ENCODE results near the gene SENP3. TPM values are rescaled to one million over a fixed set of nuclear protein-coding genes. Genes with fewer than 3 reads are reported as not detected.

SENP3 gene
- total RNA-seq (61.1 and 71.2 TPM in 2 replicates), polyA plus RNA-seq (33.7 and 35.4 TPM in 2 replicates)

- Histone ChIP-seq H3K4me2 (peak within 1 kb of the TSS; percentile 97), H4K20me1 (ENCODE audit: insufficient read depth, poor library complexity, severe bottlenecking) (no peaks in the 10 kb centered on the region), H3K4me3 (peak within 1 kb of the TSS; percentile 96), H3K36me3 (replicated peaks; ENCODE audit: insufficient read depth, low read depth) (no peaks in the 10 kb centered on the region), H2AFZ (peak within 1 kb of the TSS; percentile 97), H3K9me3 (ENCODE audit: low read depth) (no peaks in the 10 kb centered on the region), H3K4me1 (ENCODE audit: insufficient read depth) (peaks cover 39% of the 10 kb centered on the region), H3K79me2 (peaks cover 46% of the 10 kb centered on the region), H3K27me3 (no peaks in the 10 kb centered on the region), H3K27ac (peak within 1 kb of the TSS; percentile 96), H3K9me2 (replicated peaks; ENCODE audit: insufficient read depth) (no peaks in the 10 kb centered on the region)
- WGBS (ENCODE audit: low lambda C conversion rate, missing lambda C conversion rate): under 1% methylated on average over 46 of the region's 82 CpGs
- TF ChIP-seq EZH2 (IDR thresholded peaks at IDR 0.05; ENCODE audit: borderline replicate concordance) (no peak), EZH2phosphoT487 (IDR thresholded peaks at IDR 0.05; ENCODE audit: low read depth, severe bottlenecking, unreplicated experiment) (no peak)
- TF ChIP-seq, protein P1, sequence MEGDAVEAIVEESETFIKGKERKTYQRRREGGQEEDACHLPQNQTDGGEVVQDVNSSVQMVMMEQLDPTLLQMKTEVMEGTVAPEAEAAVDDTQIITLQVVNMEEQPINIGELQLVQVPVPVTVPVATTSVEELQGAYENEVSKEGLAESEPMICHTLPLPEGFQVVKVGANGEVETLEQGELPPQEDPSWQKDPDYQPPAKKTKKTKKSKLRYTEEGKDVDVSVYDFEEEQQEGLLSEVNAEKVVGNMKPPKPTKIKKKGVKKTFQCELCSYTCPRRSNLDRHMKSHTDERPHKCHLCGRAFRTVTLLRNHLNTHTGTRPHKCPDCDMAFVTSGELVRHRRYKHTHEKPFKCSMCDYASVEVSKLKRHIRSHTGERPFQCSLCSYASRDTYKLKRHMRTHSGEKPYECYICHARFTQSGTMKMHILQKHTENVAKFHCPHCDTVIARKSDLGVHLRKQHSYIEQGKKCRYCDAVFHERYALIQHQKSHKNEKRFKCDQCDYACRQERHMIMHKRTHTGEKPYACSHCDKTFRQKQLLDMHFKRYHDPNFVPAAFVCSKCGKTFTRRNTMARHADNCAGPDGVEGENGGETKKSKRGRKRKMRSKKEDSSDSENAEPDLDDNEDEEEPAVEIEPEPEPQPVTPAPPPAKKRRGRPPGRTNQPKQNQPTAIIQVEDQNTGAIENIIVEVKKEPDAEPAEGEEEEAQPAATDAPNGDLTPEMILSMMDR (IDR thresholded peaks at IDR 0.05; ENCODE audit: poor library complexity): no peak
- DNase-seq (ENCODE audit: low spot score): peak; percentile 97
Observed at GRCh38 chr17:7561589-7562207, at the start of gene SENP3. Gene SENP3, plus strand, starts transcription at chr17:7561919. Its CDS starts 1,158 bp downstream, at chr17:7563077.

- no peaks in the 10 kb centered on the region for H3K36me3 ChIP-seq (replicated peaks; ENCODE audit: insufficient read depth, low read depth)
- WGBS (ENCODE audit: low lambda C conversion rate, missing lambda C conversion rate): 97% methylated on average over 15 of the region's 15 CpGs
- TF ChIP-seq EZH2 (IDR thresholded peaks at IDR 0.05; ENCODE audit: borderline replicate concordance): no peak
- TF ChIP-seq, protein P1 (IDR thresholded peaks at IDR 0.05; ENCODE audit: poor library complexity): no peak
- TF ChIP-seq EZH2phosphoT487 (IDR thresholded peaks at IDR 0.05; ENCODE audit: low read depth, severe bottlenecking, unreplicated experiment): no peak
Observed at GRCh38 chr17:7512105-7512504, 49.6 kb upstream of the SENP3 start.

DNA sequence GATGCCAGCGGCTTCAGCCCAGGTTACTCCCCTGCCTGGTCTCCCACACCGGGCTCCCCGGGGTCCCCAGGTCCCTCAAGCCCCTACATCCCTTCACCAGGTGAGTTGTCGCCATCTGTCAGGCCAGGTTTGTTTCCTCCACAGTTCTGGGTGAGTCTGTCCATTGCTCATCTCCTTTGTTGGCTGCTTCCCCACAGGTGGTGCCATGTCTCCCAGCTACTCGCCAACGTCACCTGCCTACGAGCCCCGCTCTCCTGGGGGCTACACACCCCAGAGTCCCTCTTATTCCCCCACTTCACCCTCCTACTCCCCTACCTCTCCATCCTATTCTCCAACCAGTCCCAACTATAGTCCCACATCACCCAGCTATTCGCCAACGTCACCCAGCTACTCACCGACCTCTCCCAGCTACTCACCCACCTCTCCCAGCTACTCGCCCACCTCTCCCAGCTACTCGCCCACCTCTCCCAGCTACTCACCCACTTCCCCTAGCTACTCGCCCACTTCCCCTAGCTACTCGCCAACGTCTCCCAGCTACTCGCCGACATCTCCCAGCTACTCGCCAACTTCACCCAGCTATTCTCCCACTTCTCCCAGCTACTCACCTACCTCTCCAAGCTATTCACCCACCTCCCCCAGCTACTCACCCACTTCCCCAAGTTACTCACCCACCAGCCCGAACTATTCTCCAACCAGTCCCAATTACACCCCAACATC, 48.7 kb upstream of the SENP3 start:
- no peaks in the 10 kb centered on the region for H4K20me1 ChIP-seq (ENCODE audit: insufficient read depth, poor library complexity, severe bottlenecking)
- H2AFZ ChIP-seq: no peak overlapping the region
- no peak overlapping the region for H3K4me2 ChIP-seq
- no peak for TF ChIP-seq EZH2phosphoT487 (IDR thresholded peaks at IDR 0.05; ENCODE audit: low read depth, severe bottlenecking, unreplicated experiment)
- TF ChIP-seq EZH2 (IDR thresholded peaks at IDR 0.05; ENCODE audit: borderline replicate concordance): no peak
- TF ChIP-seq, protein P1 (IDR thresholded peaks at IDR 0.05; ENCODE audit: poor library complexity): no peak
- DNase-seq (ENCODE audit: low spot score): no peak
- H3K9me2 ChIP-seq (replicated peaks; ENCODE audit: insufficient read depth): no peaks in the 10 kb centered on the region
- H3K36me3 ChIP-seq (replicated peaks; ENCODE audit: insufficient read depth, low read depth): no peaks in the 10 kb centered on the region
- 95% methylated on average over 20 of the region's 20 CpGs for WGBS (ENCODE audit: low lambda C conversion rate, missing lambda C conversion rate)
- no peaks in the 10 kb centered on the region for H3K79me2 ChIP-seq
- H3K4me3 ChIP-seq: no peak overlapping the region
- no peaks in the 10 kb centered on the region for H3K4me1 ChIP-seq (ENCODE audit: insufficient read depth)
- no peaks in the 10 kb centered on the region for H3K27me3 ChIP-seq
- no peaks in the 10 kb centered on the region for H3K9me3 ChIP-seq (ENCODE audit: low read depth)
- H3K27ac ChIP-seq: no peak overlapping the region

More at GRCh38 chr17:7512105-7512504, 49.6 kb upstream of the SENP3 start:
- Histone ChIP-seq H3K9me3 (ENCODE audit: low read depth) (no peaks in the 10 kb centered on the region), H2AFZ (no peak overlapping the region), H3K27ac (no peak overlapping the region), H3K79me2 (no peaks in the 10 kb centered on the region), H4K20me1 (ENCODE audit: insufficient read depth, poor library complexity, severe bottlenecking) (no peaks in the 10 kb centered on the region), H3K4me3 (no peak overlapping the region), H3K4me1 (ENCODE audit: insufficient read depth) (no peaks in the 10 kb centered on the region), H3K4me2 (no peak overlapping the region), H3K9me2 (replicated peaks; ENCODE audit: insufficient read depth) (no peaks in the 10 kb centered on the region), H3K27me3 (no peaks in the 10 kb centered on the region)
- DNase-seq (ENCODE audit: low spot score): no peak
